ENCODE results near the gene LMX1A. TPM values are rescaled to one million over a fixed set of nuclear protein-coding genes. Genes with fewer than 3 reads are reported as not detected.

The LMX1A gene
- total RNA-seq, 6 experiments from 2014 or later = 0.14 TPM; not detected in 5

DNA sequence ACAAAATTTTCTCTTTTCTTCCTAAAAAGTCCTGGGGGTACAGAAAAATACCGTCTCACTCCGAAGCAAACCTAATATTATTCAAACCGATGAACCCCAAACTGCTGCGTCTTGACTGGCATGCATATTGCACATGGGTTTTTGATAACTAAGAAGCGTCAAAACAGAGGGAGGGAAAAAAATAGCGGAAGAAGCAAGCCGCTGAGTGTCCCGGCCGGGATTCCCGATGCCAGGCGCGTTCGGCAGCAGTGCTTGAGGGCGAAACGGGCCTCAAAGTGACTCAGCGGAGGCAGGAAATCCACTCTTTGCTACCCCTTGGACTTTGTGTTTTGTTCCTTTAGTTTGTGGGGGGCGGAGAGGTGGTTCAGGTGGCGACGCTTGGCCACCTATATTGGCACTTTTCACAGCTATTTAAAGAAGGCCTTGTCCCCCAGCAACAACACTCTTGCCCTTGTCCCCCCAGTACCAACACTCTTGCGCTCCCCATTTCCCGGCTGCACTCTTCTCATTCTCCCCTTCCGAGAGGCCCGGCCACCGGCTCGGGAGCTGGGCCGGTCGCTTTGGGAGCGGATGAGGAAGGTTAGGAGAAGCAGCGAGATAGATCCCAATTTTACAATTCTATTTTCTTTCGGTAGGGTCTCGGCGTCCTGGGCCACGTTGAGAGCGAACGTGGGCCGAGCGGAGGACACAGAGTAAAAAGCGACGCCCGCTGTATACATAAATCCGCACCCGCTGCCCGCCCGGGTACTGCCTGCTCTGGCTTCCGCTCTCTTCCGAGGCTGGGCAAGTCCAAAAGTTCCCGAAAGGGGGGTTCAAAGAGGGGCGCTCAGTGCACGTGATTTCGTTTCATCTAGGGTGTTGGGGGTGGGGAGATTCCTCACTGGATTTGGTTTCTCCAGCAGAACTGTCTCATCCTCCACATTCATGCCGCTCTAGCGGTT is 2.5 kb downstream of the LMX1A start:
- Histone ChIP-seq H3K4me1 (peaks cover 0 to 33% (median 3%) of the 10 kb centered on the region in 4 donors), H3K4me3 (no peak overlapping the region), H3K36me3 (no peaks in the 10 kb centered on the region), H3K27ac (no peak overlapping the region), H3K27me3 (peaks cover 21 to 63% of the 10 kb centered on the region in 2 donors), H3K9me3 (no peaks in the 10 kb centered on the region)
- TF ChIP-seq POLR2A (IDR thresholded peaks at IDR 0.05) = no peak
- TF ChIP-seq, protein P1, sequence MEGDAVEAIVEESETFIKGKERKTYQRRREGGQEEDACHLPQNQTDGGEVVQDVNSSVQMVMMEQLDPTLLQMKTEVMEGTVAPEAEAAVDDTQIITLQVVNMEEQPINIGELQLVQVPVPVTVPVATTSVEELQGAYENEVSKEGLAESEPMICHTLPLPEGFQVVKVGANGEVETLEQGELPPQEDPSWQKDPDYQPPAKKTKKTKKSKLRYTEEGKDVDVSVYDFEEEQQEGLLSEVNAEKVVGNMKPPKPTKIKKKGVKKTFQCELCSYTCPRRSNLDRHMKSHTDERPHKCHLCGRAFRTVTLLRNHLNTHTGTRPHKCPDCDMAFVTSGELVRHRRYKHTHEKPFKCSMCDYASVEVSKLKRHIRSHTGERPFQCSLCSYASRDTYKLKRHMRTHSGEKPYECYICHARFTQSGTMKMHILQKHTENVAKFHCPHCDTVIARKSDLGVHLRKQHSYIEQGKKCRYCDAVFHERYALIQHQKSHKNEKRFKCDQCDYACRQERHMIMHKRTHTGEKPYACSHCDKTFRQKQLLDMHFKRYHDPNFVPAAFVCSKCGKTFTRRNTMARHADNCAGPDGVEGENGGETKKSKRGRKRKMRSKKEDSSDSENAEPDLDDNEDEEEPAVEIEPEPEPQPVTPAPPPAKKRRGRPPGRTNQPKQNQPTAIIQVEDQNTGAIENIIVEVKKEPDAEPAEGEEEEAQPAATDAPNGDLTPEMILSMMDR (IDR thresholded peaks at IDR 0.05) = no peak
- no peak for DNase-seq
- intact Hi-C loops (cut with DNase I) = no loop called here
- ATAC-seq = no peak
- WGBS (ENCODE audit: insufficient coverage, low coverage, low lambda C conversion rate, missing lambda C conversion rate) = 6% methylated on average over 49 of the region's 52 CpGs

DNA sequence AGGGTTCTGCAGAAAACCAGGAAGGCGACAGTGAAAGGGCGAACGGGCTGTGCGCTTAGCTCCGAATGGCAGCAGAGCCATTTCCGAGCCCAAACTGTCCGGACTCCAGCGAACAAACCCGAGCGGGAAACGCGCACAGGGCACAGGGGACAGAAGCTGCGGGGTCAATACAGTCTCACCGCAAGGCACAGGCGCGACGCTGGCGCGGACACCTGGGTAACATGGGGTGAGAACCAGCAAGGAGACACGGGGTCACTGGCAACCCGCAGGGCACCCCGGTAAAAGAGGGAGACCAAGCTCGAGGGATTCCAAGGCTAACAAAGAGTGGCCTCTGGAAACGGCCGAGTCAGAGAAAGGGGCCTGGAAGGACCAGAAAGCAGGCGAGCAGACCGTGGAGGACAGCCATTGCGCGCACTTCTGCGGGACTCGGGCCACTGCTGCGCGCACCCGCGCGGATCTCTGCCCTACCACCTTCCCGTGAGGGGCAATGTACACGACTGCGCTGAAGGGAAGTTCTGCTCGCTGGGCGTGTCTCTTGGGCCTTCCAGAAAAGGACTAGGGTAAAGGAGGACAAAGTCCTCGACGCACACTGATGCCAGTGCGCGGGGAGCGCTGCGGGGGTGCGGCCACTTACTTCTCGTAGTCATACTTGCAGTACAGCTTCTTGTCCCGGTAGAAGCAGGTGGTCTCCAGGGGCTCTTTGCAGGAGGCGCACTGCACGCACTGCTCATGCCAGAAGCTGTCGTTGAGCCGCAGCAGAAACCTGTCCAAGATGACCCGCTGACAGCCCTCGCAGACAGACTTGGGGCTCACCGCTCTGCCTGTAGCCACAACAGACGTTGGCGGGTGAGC is 3.8 kb downstream of the LMX1A start:
- intact Hi-C loops (cut with DNase I) = no loop called here
- Histone ChIP-seq H3K36me3 (no peaks in the 10 kb centered on the region), H3K27ac (no peak overlapping the region), H3K4me1 (peaks cover 0 to 33% (median 3%) of the 10 kb centered on the region in 4 donors), H3K27me3 (peaks cover 21 to 63% of the 10 kb centered on the region in 2 donors), H3K9me3 (no peaks in the 10 kb centered on the region), H3K4me3 (no peak overlapping the region)
- DNase-seq (no peak), ATAC-seq (peak in 3 of 4 donors; percentile 14 to 46 (median 16))
- TF ChIP-seq, protein P1 (IDR thresholded peaks at IDR 0.05) = no peak
- no peak for TF ChIP-seq POLR2A (IDR thresholded peaks at IDR 0.05)
- 2% methylated on average over 37 of the region's 59 CpGs for WGBS (ENCODE audit: insufficient coverage, low coverage, low lambda C conversion rate, missing lambda C conversion rate)

DNA sequence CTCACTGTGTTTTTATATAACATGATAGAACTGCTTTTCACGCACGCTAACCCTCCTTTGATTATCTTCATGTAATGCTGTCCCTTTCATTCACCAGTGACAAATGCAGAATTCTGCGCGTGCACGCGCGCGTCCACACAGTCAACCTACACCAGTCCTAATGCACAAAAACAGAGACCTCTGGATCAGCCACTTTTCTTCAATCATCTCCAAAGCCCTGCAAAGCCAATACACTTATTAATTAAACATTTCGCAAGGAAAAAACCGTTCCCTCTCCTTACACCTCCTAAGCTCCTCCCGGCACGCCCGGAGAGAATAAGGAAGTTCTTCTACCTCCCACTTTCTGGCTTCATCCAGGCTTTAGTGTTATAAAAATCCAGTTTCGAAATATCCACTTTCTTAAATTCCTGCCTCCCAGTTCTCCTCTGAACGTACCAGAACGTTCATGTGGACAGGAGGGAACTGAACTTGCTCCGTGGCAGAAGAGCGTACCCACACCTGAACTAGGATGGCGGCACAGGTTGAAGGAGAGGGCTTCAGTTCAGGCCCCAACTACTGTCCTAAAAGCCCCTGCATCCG is 4.6 kb downstream of the LMX1A start:
- H3K36me3 ChIP-seq = no peaks in the 10 kb centered on the region
- intact Hi-C loops (cut with DNase I) = no loop called here
- no peak for DNase-seq
- H3K4me1 ChIP-seq = peaks cover 0 to 33% (median 3%) of the 10 kb centered on the region in 4 donors
- no peak for TF ChIP-seq POLR2A (IDR thresholded peaks at IDR 0.05)
- TF ChIP-seq, protein P1 (IDR thresholded peaks at IDR 0.05) = no peak
- H3K9me3 ChIP-seq = no peaks in the 10 kb centered on the region
- peaks cover 21 to 61% of the 10 kb centered on the region in 2 donors for H3K27me3 ChIP-seq
- 7% methylated on average over 20 of the region's 20 CpGs for WGBS (ENCODE audit: insufficient coverage, low coverage, low lambda C conversion rate, missing lambda C conversion rate)
- no peak overlapping the region for H3K4me3 ChIP-seq
- no peak overlapping the region for H3K27ac ChIP-seq
- no peak for ATAC-seq

DNA sequence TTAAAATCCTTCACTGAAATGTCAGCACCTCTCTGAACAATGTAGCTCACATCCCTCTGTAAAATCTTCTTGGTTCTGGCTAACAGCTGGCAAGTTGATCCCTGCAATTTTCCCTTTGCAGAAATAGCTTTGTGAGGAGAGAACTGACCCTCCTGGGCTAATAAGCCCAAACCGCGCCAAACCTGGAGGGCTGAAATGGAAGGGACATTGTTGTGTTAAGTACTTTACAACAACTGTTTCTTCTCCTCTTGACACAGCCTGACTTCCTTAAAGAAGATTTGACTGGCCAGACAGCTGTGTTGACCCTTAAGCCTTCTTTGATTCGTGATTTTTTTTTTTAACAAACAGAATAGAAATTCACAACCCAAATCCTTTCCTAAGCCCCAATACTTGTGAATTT is 5.7 kb downstream of the LMX1A start:
- TF ChIP-seq, protein P1 (IDR thresholded peaks at IDR 0.05) = no peak
- TF ChIP-seq POLR2A (IDR thresholded peaks at IDR 0.05) = no peak
- Histone ChIP-seq H3K27me3 (peaks cover 21 to 54% of the 10 kb centered on the region in 2 donors), H3K9me3 (no peaks in the 10 kb centered on the region), H3K4me1 (peaks cover 0 to 23% (median under 1%) of the 10 kb centered on the region in 4 donors), H3K4me3 (no peak overlapping the region), H3K36me3 (no peaks in the 10 kb centered on the region), H3K27ac (no peak overlapping the region)
- 3% methylated on average over 3 of the region's 3 CpGs for WGBS (ENCODE audit: insufficient coverage, low coverage, low lambda C conversion rate, missing lambda C conversion rate)
- intact Hi-C loops (cut with DNase I) = no loop called here
- no peak for ATAC-seq
- no peak for DNase-seq

Measured in right lobe of liver (tissue), 6 donors.